Thyroid gland (tissue), 4 donors: Measurements from ENCODE around the gene MAD2L1.
"Not testable (repeated sequence)": the region's sequence is repeated elsewhere in the genome, so short reads cannot be mapped to it uniquely, and the experiment has no call there.

ENCODE experiments used
- CTCF ChIP-seq, 6 experiments: fragments of 200-600 bp in 3 of 6; fragments of 450-650 bp in 3 of 6; sonication (generic) in 3 of 6; IDR thresholded peaks; one replicate each; pipeline ENCODE4 v1.5.1; 2016 to 2019; ENCODE audit warnings: antibody characterized with exemption in 6 of 6, mild to moderate bottlenecking in 2 of 6, inconsistent platforms in 1 of 6, moderate library complexity in 1 of 6
- POLR2A ChIP-seq, 2 donors: fragments of 450-650 bp; IDR thresholded peaks; one replicate each; pipeline ENCODE4 v1.6.1; 2017; ENCODE audit warnings: antibody characterized with exemption in 2 of 2, mild to moderate bottlenecking in 2 of 2, moderate library complexity in 1 of 2

- not testable (repeated sequence) for TF ChIP-seq CTCF, POLR2A (IDR thresholded peaks at IDR 0.05)
These were observed 21.4 kb upstream of the MAD2L1 start for GRCh38 chr4:120088066-120088465.
